Ovary (tissue), 3 donors: ENCODE measurements around the gene BCAS4.

ENCODE experiments used
- CTCF ChIP-seq, 3 donors: fragments of 450-650 bp in 2 of 3; fragments of 200-600 bp in 1 of 3; IDR thresholded peaks; one replicate each; pipeline versions ENCODE4 v1.5.1 to v1.8.0; 2016 to 2022; ENCODE audit warnings: antibody characterized with exemption in 3 of 3, mild to moderate bottlenecking in 1 of 3
- EP300 ChIP-seq: sonication (generic); formaldehyde crosslinking; IDR thresholded peaks from one replicate; pipeline ENCODE4 v1.6.1; 2017; ENCODE audit warnings: antibody characterized with exemption
- POLR2A ChIP-seq: fragments of 450-650 bp; IDR thresholded peaks from one replicate; pipeline ENCODE4 v1.6.1; 2017; ENCODE audit warnings: antibody characterized with exemption, mild to moderate bottlenecking, moderate library complexity
- donor health status: DM: no; HTN: no; CAD: no.

GRCh38 chr20:50845566-50846215 lies 50.8 kb downstream of the BCAS4 start:
- TF ChIP-seq CTCF (IDR thresholded peaks at IDR 0.05) (no peak), POLR2A (no peak), EP300 (no peak)
